Muscle layer of colon (tissue), 2 donors: ENCODE data around the gene MATCAP1.
A peak's percentile ranks its signal among the peaks of the same experiment; 100 is the strongest.

Experiments
- H3K27ac ChIP-seq: one replicate; pipeline ENCODE4 v1.7.0; 2013; ENCODE audit warnings: low read depth, mild to moderate bottlenecking, low read length, moderate library complexity
- H3K27me3 ChIP-seq, 2 donors: one replicate each; pipeline ENCODE4 v1.7.0; 2013; ENCODE audit warnings: low read length in 2 of 2, mild to moderate bottlenecking in 2 of 2; ENCODE audit not compliant: insufficient read depth in 2 of 2, control insufficient read depth in 1 of 2
- H3K36me3 ChIP-seq: one replicate; pipeline ENCODE4 v1.7.0; 2013; ENCODE audit warnings: mild to moderate bottlenecking, low read length; ENCODE audit not compliant: insufficient read depth
- H3K4me1 ChIP-seq: one replicate; pipeline ENCODE4 v1.7.0; 2013; ENCODE audit warnings: mild to moderate bottlenecking, low read length; ENCODE audit not compliant: insufficient read depth
- H3K4me3 ChIP-seq, 2 donors: one replicate each; pipeline ENCODE4 v1.7.0; 2013; ENCODE audit warnings: low read length in 2 of 2, low read depth in 1 of 2, mild to moderate bottlenecking in 1 of 2, moderate library complexity in 1 of 2
- H3K9ac ChIP-seq: one replicate; pipeline ENCODE4 v1.7.0; 2013; ENCODE audit warnings: low read length
- H3K9me3 ChIP-seq: one replicate; pipeline ENCODE4 v1.7.0; 2013; ENCODE audit warnings: mild to moderate bottlenecking, low read length
- donor health status: abdominal sarcoma.
- donor health status: Adenocarcinoma of cecum.

MATCAP1 gene

DNA sequence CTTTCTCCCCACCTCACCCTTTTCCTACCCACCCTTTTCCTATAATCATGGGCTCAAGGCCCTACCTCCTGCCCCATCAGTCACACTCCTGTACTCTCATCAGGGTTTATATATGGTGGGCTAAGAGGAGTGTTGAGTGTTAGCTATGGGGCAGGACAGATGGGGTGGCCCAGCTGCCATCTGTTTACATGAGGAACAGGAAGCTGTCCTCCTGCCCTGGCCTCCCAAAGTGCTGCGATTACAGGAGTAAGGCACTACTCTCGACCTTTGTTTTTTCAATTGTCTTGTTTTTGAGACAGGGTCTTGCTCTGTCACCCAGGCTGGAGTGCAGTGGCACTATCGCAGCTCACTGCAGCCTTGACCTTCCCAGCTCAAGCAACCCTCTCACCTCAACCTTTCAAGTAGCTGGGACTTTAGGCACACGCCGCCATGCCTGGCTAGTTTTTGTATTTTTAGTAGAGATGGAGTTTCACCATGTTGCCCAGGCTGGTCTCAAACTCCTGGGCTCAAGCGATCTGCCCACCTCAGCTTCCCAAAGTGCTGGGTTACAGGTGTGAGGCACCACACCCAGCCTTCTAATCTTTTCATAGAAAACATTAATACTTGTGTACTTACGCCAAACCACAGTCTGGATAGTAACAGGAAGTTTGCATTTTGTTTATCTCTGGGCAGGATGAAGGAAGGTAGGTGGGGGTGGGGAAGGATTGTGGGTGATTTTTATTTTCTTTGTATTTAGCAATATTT lies 25.7 kb downstream of the MATCAP1 start:
- Histone ChIP-seq H3K9me3 (no peaks in the 10 kb centered on the region), H3K4me3 (no peak overlapping the region), H3K36me3 (no peaks in the 10 kb centered on the region), H3K9ac (no peak overlapping the region), H3K27me3 (peaks cover 18 to 38% of the 10 kb centered on the region in 2 donors), H3K27ac (no peak overlapping the region), H3K4me1 (peaks cover 26% of the 10 kb centered on the region)

DNA sequence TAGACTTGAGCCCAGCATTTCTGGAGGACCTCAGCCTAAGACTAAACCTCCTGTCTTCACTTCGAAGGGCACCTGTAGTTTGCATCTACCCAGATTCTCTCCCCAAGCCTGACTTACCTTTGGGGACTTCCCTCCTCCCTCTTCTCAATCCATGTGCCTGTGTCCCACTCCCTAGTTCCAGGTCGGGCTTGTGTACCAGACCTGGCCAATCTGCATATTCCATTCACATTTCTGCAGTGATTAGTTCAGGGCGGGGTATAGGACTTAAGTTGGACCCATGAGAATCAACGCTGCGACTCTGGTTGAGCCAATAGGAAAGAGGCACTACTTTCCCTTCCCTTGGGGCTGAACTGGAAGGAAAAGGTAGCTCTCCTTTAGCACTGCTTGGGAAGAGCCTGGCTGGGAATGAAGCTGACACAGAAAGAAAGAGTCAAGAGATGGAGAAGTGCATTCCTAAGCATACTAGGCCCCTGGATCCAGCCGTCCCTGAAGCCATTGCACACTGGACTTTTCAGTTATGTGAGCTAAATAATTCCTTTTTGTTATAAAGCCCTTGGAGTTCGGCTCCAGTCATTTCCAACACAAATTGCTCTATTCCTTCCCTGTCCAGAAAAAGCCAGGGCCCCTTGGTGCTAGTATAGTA lies 26.5 kb downstream of the MATCAP1 start:
- Histone ChIP-seq H3K36me3 (no peaks in the 10 kb centered on the region), H3K4me3 (no peak overlapping the region), H3K4me1 (peaks cover 18% of the 10 kb centered on the region), H3K9me3 (no peaks in the 10 kb centered on the region), H3K27ac (no peak overlapping the region), H3K27me3 (peaks cover 10 to 29% of the 10 kb centered on the region in 2 donors), H3K9ac (no peak overlapping the region)

DNA sequence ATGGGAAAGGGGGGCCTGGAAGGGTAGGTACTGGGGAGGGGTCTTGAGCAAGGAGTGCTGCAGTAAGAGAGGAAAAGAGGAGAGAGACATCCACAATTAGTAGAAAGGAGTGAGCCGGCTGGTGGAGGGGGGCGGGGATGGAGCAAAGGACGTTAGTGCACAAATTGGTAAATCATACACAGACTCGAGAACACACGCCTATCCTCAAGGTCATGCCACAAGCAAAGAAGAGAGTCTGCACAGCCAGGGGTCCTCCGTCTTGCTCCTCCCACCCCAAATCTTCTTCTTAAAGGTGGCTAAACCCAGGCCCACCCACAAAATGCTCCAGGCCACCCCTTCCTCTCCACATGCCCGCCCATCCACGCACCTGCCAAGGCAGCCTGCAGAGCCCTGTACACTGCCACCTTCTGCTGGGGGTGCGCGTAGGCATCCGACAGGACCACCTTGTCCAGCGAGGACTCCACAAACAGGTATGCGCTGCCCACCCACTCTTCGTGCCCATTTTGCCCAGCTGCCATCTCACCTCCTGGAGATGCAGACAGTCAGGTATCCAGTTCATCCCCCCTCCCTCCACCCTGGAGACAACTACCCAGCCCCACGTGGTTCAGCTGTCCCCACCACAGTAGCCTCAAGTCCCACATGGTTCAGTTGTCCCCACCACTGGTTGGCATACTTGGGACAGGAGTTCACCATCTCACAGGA lies 27.5 kb downstream of the MATCAP1 start:
- H3K9ac ChIP-seq, result no peak overlapping the region
- H3K4me3 ChIP-seq, result no peak overlapping the region
- no peaks in the 10 kb centered on the region for H3K36me3 ChIP-seq
- H3K27ac ChIP-seq, result no peak overlapping the region
- H3K27me3 ChIP-seq, result peaks cover 5 to 20% of the 10 kb centered on the region in 2 donors
- no peaks in the 10 kb centered on the region for H3K9me3 ChIP-seq
- peaks cover 18% of the 10 kb centered on the region for H3K4me1 ChIP-seq

- Histone ChIP-seq H3K27ac (no peak overlapping the region), H3K36me3 (no peaks in the 10 kb centered on the region), H3K9ac (no peak overlapping the region), H3K4me3 (no peak overlapping the region), H3K27me3 (peaks cover 0 to 12% of the 10 kb centered on the region in 2 donors), H3K9me3 (no peaks in the 10 kb centered on the region), H3K4me1 (peaks cover 14% of the 10 kb centered on the region)
Measured at GRCh38 chr16:67155295-67156142, 28.2 kb downstream of the MATCAP1 start.

GRCh38 chr16:67154578-67155294 lies 29.0 kb downstream of the MATCAP1 start:
- no peak overlapping the region for H3K27ac ChIP-seq
- H3K4me3 ChIP-seq, result no peak overlapping the region
- no peaks in the 10 kb centered on the region for H3K36me3 ChIP-seq
- H3K27me3 ChIP-seq, result peaks cover 0 to 11% of the 10 kb centered on the region in 2 donors
- no peaks in the 10 kb centered on the region for H3K9me3 ChIP-seq
- H3K9ac ChIP-seq, result no peak overlapping the region
- peaks cover 14% of the 10 kb centered on the region for H3K4me1 ChIP-seq

- H3K9ac ChIP-seq, result no peak overlapping the region
- H3K4me1 ChIP-seq, result peaks cover 14% of the 10 kb centered on the region
- peaks cover 0 to 11% of the 10 kb centered on the region in 2 donors for H3K27me3 ChIP-seq
- H3K27ac ChIP-seq, result no peak overlapping the region
- H3K36me3 ChIP-seq, result peaks cover 19% of the 10 kb centered on the region
- no peaks in the 10 kb centered on the region for H3K9me3 ChIP-seq
- peak overlapping the region in 1 of 2 donors; percentile 67 for H3K4me3 ChIP-seq
Measured at GRCh38 chr16:67151431-67152097, 32.2 kb downstream of the MATCAP1 start.

DNA sequence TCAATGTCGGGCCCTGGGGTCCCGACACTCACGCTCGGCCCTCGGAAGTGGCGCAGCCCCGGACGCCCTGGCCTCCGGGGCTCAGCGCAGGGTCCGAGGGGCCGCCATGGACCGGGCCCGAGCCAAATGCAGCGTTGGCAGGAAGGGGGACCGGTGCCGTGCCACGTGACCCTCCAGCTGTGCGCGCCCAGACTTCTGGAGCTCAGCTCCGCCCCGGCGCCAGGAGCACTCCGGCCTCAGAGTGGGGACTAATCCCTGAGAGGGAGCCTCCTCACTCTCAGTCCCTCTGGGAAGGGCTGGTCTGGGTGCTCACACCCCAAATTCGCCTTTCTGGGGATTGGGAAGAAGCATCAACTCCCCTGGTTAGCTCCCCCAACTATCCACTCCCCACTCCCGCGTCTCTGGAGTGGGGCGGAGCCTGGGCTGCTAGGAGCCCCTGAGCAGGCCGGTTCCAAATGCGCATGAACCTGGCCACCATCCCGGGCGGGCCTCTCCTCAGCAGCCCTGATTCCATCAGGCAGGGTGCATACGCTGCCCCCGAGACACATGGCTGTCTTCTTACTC lies 32.8 kb downstream of the MATCAP1 start, which contains the start of gene B3GNT9:
Gene B3GNT9, minus strand, starts transcription at position 166 of the 564 bp plus-strand sequence. CDS start 513 bp downstream, outside the sequence.
- H3K4me3 ChIP-seq, result peak within 1 kb of the TSS; percentile 50 to 67
- H3K27me3 ChIP-seq, result peaks cover 0 to 11% of the 10 kb centered on the region in 2 donors
- H3K36me3 ChIP-seq, result peaks cover 26% of the 10 kb centered on the region
- peak within 1 kb of the TSS; percentile 85 for H3K27ac ChIP-seq
- peaks cover 13% of the 10 kb centered on the region for H3K4me1 ChIP-seq
- H3K9me3 ChIP-seq, result no peaks in the 10 kb centered on the region
- H3K9ac ChIP-seq, result no peak within 1 kb of the TSS

- Histone ChIP-seq H3K9ac (no peak overlapping the region), H3K9me3 (no peaks in the 10 kb centered on the region), H3K27ac (peak overlapping the region; percentile 85), H3K4me1 (peaks cover 8% of the 10 kb centered on the region), H3K27me3 (peaks cover 0 to 11% of the 10 kb centered on the region in 2 donors), H3K36me3 (peaks cover 32% of the 10 kb centered on the region), H3K4me3 (peak overlapping the region; percentile 50 to 67)
Measured at GRCh38 chr16:67150047-67150832, 33.5 kb downstream of the MATCAP1 start.

DNA sequence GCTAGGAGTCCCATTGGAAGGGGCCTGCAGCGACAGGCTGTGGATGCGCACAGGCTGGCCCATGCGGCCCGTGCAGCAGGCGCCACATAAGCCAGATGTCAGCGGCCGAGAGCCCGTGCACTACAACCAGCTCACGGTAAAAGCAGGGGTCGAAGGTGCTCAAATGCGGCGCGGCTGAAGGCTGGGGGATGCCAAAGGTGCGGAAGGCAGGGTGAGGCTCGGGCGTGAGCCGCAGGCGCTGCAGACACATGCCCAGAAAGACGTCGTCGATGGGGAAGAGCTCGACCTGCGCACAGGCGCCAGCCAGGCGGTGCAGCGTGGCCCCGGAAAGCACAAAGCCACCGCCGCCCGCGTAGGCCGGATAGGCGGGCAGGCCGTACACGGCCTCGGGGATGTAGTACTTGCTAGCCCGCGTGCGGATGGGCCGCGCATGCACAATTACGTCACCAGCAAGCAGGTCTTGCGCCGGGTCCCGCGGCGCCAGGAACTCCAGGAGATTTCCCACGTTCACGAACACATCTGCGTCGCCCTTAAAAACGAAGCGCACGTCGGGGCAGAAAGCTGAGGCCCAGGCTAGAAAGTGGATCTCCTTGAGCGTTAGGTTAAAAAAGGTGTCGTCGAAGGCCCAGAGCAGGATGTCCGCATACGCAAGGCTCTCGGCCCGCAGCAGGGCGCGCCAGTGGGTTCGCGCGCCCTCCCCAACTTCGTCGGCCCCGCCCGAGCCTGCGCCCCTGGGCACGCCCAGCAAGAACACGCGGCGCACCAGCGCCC lies 34.3 kb downstream of the MATCAP1 start:
- no peak overlapping the region for H3K4me3 ChIP-seq
- H3K9ac ChIP-seq, result no peak overlapping the region
- H3K27ac ChIP-seq, result no peak overlapping the region
- H3K36me3 ChIP-seq, result peaks cover 40% of the 10 kb centered on the region
- H3K27me3 ChIP-seq, result peaks cover 0 to 4% of the 10 kb centered on the region in 2 donors
- peaks cover 8% of the 10 kb centered on the region for H3K4me1 ChIP-seq
- H3K9me3 ChIP-seq, result no peaks in the 10 kb centered on the region
